ENCODE results near the gene UTP11.

The UTP11 gene

DNA sequence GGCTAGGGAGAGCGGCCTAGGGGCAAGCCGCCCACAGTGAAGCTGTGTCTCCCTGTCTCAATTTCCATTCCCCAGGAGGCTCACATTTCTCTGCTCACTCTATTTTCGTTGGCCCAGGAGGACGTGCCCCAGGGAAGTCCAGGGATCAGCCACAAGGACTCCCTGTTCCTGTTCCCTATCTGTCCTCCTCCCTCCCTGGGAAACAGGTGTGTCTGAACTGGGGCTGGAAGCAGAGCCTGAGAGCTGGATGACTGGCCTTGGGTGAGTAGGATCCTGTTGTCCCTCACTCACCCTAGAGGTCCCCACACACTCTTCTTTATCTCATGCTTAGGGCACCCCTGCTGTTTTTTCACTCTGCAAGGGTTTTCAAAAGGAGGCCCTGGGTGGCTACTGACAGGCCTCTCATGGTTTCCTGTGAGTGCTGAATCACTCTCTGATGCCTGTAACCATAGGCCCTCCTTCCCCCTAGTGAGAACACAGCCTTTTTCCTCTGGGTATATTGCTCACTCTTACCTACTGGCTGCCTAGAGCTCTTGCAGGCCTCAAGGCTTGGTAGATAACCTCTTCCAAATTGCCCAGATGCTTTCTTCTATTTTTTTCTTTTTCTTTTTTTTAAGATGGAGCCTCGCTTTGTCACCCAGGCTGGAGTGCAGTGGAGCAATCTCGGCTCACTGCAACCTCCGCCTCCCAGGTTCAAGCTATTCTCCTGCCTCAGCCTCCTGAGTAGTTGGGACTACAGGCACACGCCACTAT is 3.3 kb upstream of the UTP11 start:
- TF ChIP-seq, protein P1, sequence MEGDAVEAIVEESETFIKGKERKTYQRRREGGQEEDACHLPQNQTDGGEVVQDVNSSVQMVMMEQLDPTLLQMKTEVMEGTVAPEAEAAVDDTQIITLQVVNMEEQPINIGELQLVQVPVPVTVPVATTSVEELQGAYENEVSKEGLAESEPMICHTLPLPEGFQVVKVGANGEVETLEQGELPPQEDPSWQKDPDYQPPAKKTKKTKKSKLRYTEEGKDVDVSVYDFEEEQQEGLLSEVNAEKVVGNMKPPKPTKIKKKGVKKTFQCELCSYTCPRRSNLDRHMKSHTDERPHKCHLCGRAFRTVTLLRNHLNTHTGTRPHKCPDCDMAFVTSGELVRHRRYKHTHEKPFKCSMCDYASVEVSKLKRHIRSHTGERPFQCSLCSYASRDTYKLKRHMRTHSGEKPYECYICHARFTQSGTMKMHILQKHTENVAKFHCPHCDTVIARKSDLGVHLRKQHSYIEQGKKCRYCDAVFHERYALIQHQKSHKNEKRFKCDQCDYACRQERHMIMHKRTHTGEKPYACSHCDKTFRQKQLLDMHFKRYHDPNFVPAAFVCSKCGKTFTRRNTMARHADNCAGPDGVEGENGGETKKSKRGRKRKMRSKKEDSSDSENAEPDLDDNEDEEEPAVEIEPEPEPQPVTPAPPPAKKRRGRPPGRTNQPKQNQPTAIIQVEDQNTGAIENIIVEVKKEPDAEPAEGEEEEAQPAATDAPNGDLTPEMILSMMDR (IDR thresholded peaks at IDR 0.05; ENCODE audit: control extremely low read depth, extremely low read depth, low read depth, missing control alignments), result no peak
- no peak for DNase-seq (ENCODE audit: extremely low spot score)
- CTCF ChIA-PET, result interaction anchor here (0.8 to 6.7 kb wide), 8 partner anchors 9 to 495 kb away, joined by 3 to 30 read pairs (median 3); partner anchors contain the start of gene MEAF6
- POLR2A ChIA-PET, result no interaction called here

- no peak for DNase-seq (ENCODE audit: extremely low spot score)
- ChIA-PET CTCF (interaction anchor here (1.1 to 6.7 kb wide), 5 partner anchors 9 to 495 kb away, joined by 3 to 30 read pairs (median 4); partner anchors contain the start of gene MEAF6), POLR2A (interaction anchor here (0.6 kb wide), 1 partner anchor 860 kb away, joined by 3 read pairs; no protein-coding TSS in a partner anchor)
- TF ChIP-seq, protein P1 (IDR thresholded peaks at IDR 0.05; ENCODE audit: control extremely low read depth, extremely low read depth, low read depth, missing control alignments), result no peak
These were observed 2.7 kb upstream of the UTP11 start for GRCh38 chr1:38009841-38010180.

- POLR2A ChIA-PET, result interaction anchor here (1.3 to 1.6 kb wide), 2 partner anchors 13 to 15 kb away, joined by 6 to 7 read pairs; no protein-coding TSS in a partner anchor
- DNase-seq (ENCODE audit: extremely low spot score), result no peak
- CTCF ChIA-PET, result interaction anchor here (0.7 to 6.7 kb wide), 6 partner anchors 9 to 82 kb away, joined by 3 to 30 read pairs (median 10); no protein-coding TSS in a partner anchor
- TF ChIP-seq, protein P1 (IDR thresholded peaks at IDR 0.05; ENCODE audit: control extremely low read depth, extremely low read depth, low read depth, missing control alignments), result no peak
These were observed 691 bp downstream of the UTP11 start for GRCh38 chr1:38013227-38013622.

- ChIA-PET CTCF (interaction anchor here (1.0 to 6.7 kb wide), 5 partner anchors 12 to 489 kb away, joined by 4 to 30 read pairs (median 15); no protein-coding TSS in a partner anchor), POLR2A (no interaction called here)
- DNase-seq (ENCODE audit: extremely low spot score), result no peak
- TF ChIP-seq, protein P1 (IDR thresholded peaks at IDR 0.05; ENCODE audit: control extremely low read depth, extremely low read depth, low read depth, missing control alignments), result no peak
These were observed 1.6 kb downstream of the UTP11 start for GRCh38 chr1:38014171-38014570.

DNA sequence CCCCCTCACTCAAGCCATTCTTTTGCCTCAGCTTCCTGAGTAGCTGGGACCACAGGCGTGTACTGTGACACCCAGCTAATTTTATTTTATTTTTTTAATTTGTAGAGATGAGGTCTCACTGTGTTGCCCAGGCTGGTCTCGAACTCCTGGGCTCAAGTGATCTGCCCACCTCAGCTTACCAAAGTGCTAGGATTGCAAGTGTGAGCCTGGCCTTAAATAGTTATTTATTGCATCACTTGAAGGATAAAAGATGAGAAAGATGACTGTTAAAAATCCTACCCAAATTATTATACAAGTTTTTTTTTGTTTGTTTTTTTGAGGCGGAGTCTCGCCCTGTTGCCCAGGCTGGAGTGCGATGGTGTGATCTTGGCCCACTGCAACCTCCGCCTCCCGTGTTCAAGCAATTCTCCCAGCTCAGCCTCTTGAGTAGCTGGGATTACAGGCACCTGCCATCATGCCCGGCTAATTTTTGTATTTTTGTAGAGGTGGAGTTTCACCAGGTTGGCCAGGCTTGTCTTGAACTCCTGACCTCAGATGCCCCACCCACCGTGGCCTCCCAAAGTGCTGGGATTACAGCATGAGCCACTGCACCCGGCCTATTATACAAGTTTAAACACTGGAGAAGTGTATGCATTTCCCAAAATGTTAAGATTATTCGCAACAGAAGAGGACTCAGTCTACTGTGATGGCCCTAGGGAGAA is 2.3 kb downstream of the UTP11 start:
- ChIA-PET CTCF (interaction anchor here (1.0 to 6.9 kb wide), 5 partner anchors 12 to 488 kb away, joined by 4 to 58 read pairs (median 18); no protein-coding TSS in a partner anchor), POLR2A (no interaction called here)
- no peak for DNase-seq (ENCODE audit: extremely low spot score)
- TF ChIP-seq, protein P1 (IDR thresholded peaks at IDR 0.05; ENCODE audit: control extremely low read depth, extremely low read depth, low read depth, missing control alignments), result no peak

- ChIA-PET CTCF (interaction anchor here (6.9 kb wide), 1 partner anchor 11 kb away, joined by 58 read pairs; no protein-coding TSS in a partner anchor), POLR2A (no interaction called here)
- TF ChIP-seq, protein P1 (IDR thresholded peaks at IDR 0.05; ENCODE audit: control extremely low read depth, extremely low read depth, low read depth, missing control alignments), result no peak
- DNase-seq (ENCODE audit: extremely low spot score), result no peak
These were observed 3.6 kb downstream of the UTP11 start for GRCh38 chr1:38015978-38016725.
